CD14-positive monocyte (primary cell): ENCODE measurements around the gene NDUFB10. TPM values are rescaled to one million over a fixed set of nuclear protein-coding genes. Genes with fewer than 3 reads are reported as not detected.

Source experiments
- DNase-seq, 3 donors: peaks; one replicate each; pipeline ENCODE4 v3.0.0-alpha.2; 2011 to 2022
- H2AFZ ChIP-seq: 2 replicates; pipeline ENCODE4 v1.6.0; 2012; ENCODE audit warnings: mild to moderate bottlenecking, low read depth, low read length, inconsistent platforms; ENCODE audit not compliant: insufficient read depth, poor library complexity, severe bottlenecking
- H3K27ac ChIP-seq, 2 donors: 1 replicate in 1 of 2; 2 replicates in 1 of 2; pipeline ENCODE4 v1.5.1; 2012 to 2013; ENCODE audit warnings: low read length in 2 of 2, control low read depth in 1 of 2, inconsistent platforms in 1 of 2, low read depth in 1 of 2, mild to moderate bottlenecking in 1 of 2
- H3K27me3 ChIP-seq, 2 donors: one replicate each; pipeline versions ENCODE4 v1.6.0 to v1.6.1; 2011 to 2013; ENCODE audit warnings: low read length in 2 of 2; ENCODE audit not compliant: control insufficient read depth in 2 of 2, insufficient read depth in 2 of 2
- H3K36me3 ChIP-seq, 2 donors: replicated peaks in 1 of 2; 1 replicate in 1 of 2; 2 replicates in 1 of 2; pipeline versions ENCODE4 v1.5.1 to v1.6.1; 2012 to 2013; ENCODE audit warnings: low read length in 2 of 2, control low read depth in 1 of 2, inconsistent platforms in 1 of 2, mild to moderate bottlenecking in 1 of 2; ENCODE audit not compliant: insufficient read depth in 2 of 2, control insufficient read depth in 1 of 2
- H3K4me1 ChIP-seq, 2 donors: 1 replicate in 1 of 2; 2 replicates in 1 of 2; pipeline versions ENCODE4 v1.5.1 to v1.6.1; 2012 to 2013; ENCODE audit warnings: low read length in 2 of 2, control low read depth in 1 of 2, inconsistent platforms in 1 of 2, mild to moderate bottlenecking in 1 of 2, moderate library complexity in 1 of 2; ENCODE audit not compliant: insufficient read depth in 2 of 2, control insufficient read depth in 1 of 2
- H3K4me2 ChIP-seq: replicated peaks from 2 replicates; pipeline ENCODE3; 2012; ENCODE audit warnings: low read length, moderate library complexity, mild to moderate bottlenecking; ENCODE audit not compliant: poor library complexity, severe bottlenecking; ENCODE audit errors: extremely low read depth
- H3K4me3 ChIP-seq, 3 experiments: fragments of 200-600 bp in 1 of 3; sonication (generic) in 1 of 3; replicated peaks in 1 of 3; 1 replicate in 2 of 3; 2 replicates in 1 of 3; pipeline ENCODE4 v1.5.1; 2011 to 2013; ENCODE audit warnings: low read length in 3 of 3, mild to moderate bottlenecking in 3 of 3, control low read depth in 2 of 3, low read depth in 2 of 3, inconsistent platforms in 1 of 3, moderate library complexity in 1 of 3
- H3K79me2 ChIP-seq: 2 replicates; pipeline ENCODE4 v1.6.0; 2012; ENCODE audit warnings: mild to moderate bottlenecking, control low read depth, inconsistent platforms, low read length, moderate library complexity; ENCODE audit not compliant: insufficient read depth
- H3K9ac ChIP-seq: 2 replicates; pipeline ENCODE4 v1.6.0; 2017; ENCODE audit warnings: low read length, mild to moderate bottlenecking; ENCODE audit not compliant: insufficient read depth, poor library complexity, severe bottlenecking
- H3K9me3 ChIP-seq, 2 donors: replicated peaks in 1 of 2; 1 replicate in 1 of 2; 2 replicates in 1 of 2; pipeline versions ENCODE4 v1.5.1 to v1.6.1; 2012 to 2013; ENCODE audit warnings: low read length in 2 of 2, control low read depth in 1 of 2; ENCODE audit not compliant: control insufficient read depth in 1 of 2, insufficient read depth in 1 of 2
- H4K20me1 ChIP-seq: 2 replicates; pipeline ENCODE4 v1.6.0; 2012; ENCODE audit warnings: mild to moderate bottlenecking, low read length, control low read depth, moderate library complexity; ENCODE audit not compliant: insufficient read depth
- H3K27ac Mint-ChIP-seq, 7 donors: one replicate each; pipeline ENCODE4 v1.8.0; 2020; ENCODE audit warnings: mild to moderate bottlenecking in 7 of 7, mixed read lengths in 7 of 7, moderate library complexity in 6 of 7, inconsistent platforms in 2 of 7
- H3K27me3 Mint-ChIP-seq, 3 donors: one replicate each; pipeline ENCODE4 v1.8.0; 2021 to 2022; ENCODE audit warnings: low read depth in 3 of 3, mild to moderate bottlenecking in 3 of 3, mixed read lengths in 3 of 3, moderate library complexity in 3 of 3, inconsistent platforms in 1 of 3
- H3K36me3 Mint-ChIP-seq, 2 donors: one replicate each; pipeline ENCODE4 v1.8.0; 2020; ENCODE audit warnings: mixed read lengths in 2 of 2, inconsistent platforms in 1 of 2, mild to moderate bottlenecking in 1 of 2
- H3K4me1 Mint-ChIP-seq: one replicate; pipeline ENCODE4 v1.8.0; 2020; ENCODE audit warnings: mild to moderate bottlenecking, mixed read lengths
- H3K4me3 Mint-ChIP-seq, 2 donors: one replicate each; pipeline ENCODE4 v1.8.0; 2020; ENCODE audit warnings: mild to moderate bottlenecking in 2 of 2, mixed read lengths in 2 of 2, moderate library complexity in 1 of 2
- H3K9me3 Mint-ChIP-seq, 7 donors: one replicate each; pipeline ENCODE4 v1.8.0; 2020 to 2022; ENCODE audit warnings: mixed read lengths in 7 of 7, mild to moderate bottlenecking in 6 of 7, moderate library complexity in 6 of 7, inconsistent platforms in 2 of 7
- WGBS: methylation state at CpG from one replicate; pipeline ENCODE4 v1.1.5; 2013; ENCODE audit warnings: missing lambda C conversion rate; ENCODE audit not compliant: insufficient coverage; 5-methylcytosine and 5-hydroxymethylcytosine counted together
- intact Hi-C, 2 donors: fragments of 100-400 bp; cut with micrococcal nuclease; formaldehyde crosslinking; loops; one replicate each; pipeline versions ENCODE4 v1.15.0 to v1.15.1; 2023
- polyA plus RNA-seq, 3 donors: library from polyadenylated mRNA; depleted of rRNA in 1 of 3; unstranded in 2 of 3; stranded (reverse) in 1 of 3; fragments of 300-500 nt in 2 of 3; fragments of >200 nt in 1 of 3; fragmentation: Illumina TruSeq in 2 of 3; gene quantifications; 1 replicate in 2 of 3; 2 replicates in 1 of 3; pipeline ENCODE4 v1.2.3, GENCODE V29; 2012 to 2021
- TF ChIP-seq, protein P1 (sequence below): fragments of 200-600 bp; IDR thresholded peaks from one replicate; pipeline ENCODE4 v1.8.0; 2022; ENCODE audit warnings: antibody characterized with exemption, mild to moderate bottlenecking

The NDUFB10 gene
- polyA plus RNA-seq, 3 donors = 121 to 215 (median 186) TPM

GRCh38 chr16:1940273-1941161 lies 18.8 kb upstream of the NDUFB10 start:
- Histone ChIP-seq H3K4me1 (peaks cover 67 to 80% of the 10 kb centered on the region in 2 donors), H3K4me3 (peak overlapping the region in 1 of 3 experiments; percentile 99), H4K20me1 (peaks cover 38% of the 10 kb centered on the region), H3K27ac (peak overlapping the region; percentile 83), H2AFZ (no peak overlapping the region), H3K4me2 (peak overlapping the region; percentile 100), H3K9me3 (no peaks in the 10 kb centered on the region), H3K79me2 (peaks cover 66% of the 10 kb centered on the region), H3K9ac (no peak overlapping the region), H3K27me3 (no peaks in the 10 kb centered on the region), H3K36me3 (peaks cover 36 to 48% of the 10 kb centered on the region in 2 donors)
- Mint-ChIP-seq H3K4me1 (peaks cover 65% of the 10 kb centered on the region), H3K4me3 (peak overlapping the region; percentile 31 to 91), H3K27ac (peak overlapping the region in 6 of 7 donors; percentile 42 to 96 (median 80)), H3K27me3 (peaks cover 0 to 1% (median 0%) of the 10 kb centered on the region in 3 donors), H3K36me3 (peaks cover 36 to 59% of the 10 kb centered on the region in 2 donors), H3K9me3 (no peaks in the 10 kb centered on the region)
- intact Hi-C loops = loop anchor here in 1 of 2 donors (10.0 kb wide), 1 partner anchor 214 kb away; the partner anchor contains the start of gene TRAF7
- TF ChIP-seq, protein P1, sequence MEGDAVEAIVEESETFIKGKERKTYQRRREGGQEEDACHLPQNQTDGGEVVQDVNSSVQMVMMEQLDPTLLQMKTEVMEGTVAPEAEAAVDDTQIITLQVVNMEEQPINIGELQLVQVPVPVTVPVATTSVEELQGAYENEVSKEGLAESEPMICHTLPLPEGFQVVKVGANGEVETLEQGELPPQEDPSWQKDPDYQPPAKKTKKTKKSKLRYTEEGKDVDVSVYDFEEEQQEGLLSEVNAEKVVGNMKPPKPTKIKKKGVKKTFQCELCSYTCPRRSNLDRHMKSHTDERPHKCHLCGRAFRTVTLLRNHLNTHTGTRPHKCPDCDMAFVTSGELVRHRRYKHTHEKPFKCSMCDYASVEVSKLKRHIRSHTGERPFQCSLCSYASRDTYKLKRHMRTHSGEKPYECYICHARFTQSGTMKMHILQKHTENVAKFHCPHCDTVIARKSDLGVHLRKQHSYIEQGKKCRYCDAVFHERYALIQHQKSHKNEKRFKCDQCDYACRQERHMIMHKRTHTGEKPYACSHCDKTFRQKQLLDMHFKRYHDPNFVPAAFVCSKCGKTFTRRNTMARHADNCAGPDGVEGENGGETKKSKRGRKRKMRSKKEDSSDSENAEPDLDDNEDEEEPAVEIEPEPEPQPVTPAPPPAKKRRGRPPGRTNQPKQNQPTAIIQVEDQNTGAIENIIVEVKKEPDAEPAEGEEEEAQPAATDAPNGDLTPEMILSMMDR = no peak
- 83% methylated on average over 21 of the region's 23 CpGs for WGBS
- DNase-seq = no peak

DNA sequence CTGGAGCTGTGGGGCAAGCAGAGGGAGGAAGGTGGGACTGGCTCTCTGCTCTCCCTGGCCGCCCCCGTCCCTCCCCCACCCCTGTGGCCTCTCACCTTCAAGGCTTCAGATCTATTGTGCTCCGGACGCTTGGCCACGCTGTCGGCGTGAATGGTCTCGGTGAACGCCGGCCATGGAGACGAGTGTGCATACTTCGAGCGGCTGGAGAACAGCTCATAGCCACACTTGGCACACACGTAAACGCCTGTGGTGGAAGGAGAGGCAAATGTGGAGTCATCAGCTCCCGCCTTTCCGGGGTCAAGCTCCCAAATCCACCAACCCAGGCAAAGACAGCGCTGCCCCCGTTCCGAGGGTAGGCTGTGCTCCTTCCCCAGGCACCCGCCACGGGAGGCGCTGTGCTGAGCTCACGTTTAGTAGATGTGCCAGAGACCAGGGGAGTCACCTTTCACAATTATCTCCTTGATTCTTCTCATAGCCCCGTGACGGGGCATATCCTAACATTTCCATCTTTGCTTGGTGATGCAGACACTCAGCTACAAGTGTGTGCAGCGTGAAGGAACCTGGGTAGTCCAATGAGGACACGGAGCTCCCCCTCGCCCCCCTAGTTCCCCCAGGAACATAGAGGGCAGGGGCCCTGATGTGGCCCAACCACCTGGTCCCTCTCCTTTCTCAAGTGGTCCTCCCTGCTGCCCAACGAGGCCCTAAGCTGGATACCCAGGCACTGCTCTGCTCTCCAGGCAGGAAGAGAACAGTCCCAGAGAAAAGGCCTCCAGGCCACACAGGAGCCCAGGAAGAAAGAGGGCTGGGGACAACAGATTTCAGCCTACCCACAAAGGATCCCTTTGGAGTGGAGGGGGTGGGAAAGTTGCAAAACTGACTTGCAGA lies 17.9 kb upstream of the NDUFB10 start:
- H3K4me2 ChIP-seq = peak overlapping the region; percentile 100
- intact Hi-C loops = loop anchor here in 1 of 2 donors (2.0 to 10.0 kb wide), 3 partner anchors 51 to 213 kb away; partner anchors contain the start of genes NUBP2, SPSB3 and TRAF7
- H3K9me3 Mint-ChIP-seq = no peaks in the 10 kb centered on the region
- peaks cover 38% of the 10 kb centered on the region for H4K20me1 ChIP-seq
- DNase-seq = no peak
- H3K9me3 ChIP-seq = no peaks in the 10 kb centered on the region
- H3K4me1 Mint-ChIP-seq = peaks cover 62% of the 10 kb centered on the region
- H3K27me3 ChIP-seq = no peaks in the 10 kb centered on the region
- H3K36me3 Mint-ChIP-seq = peaks cover 34 to 51% of the 10 kb centered on the region in 2 donors
- peaks cover 0 to 3% (median 0%) of the 10 kb centered on the region in 3 donors for H3K27me3 Mint-ChIP-seq
- peaks cover 67 to 75% of the 10 kb centered on the region in 2 donors for H3K4me1 ChIP-seq
- peaks cover 66% of the 10 kb centered on the region for H3K79me2 ChIP-seq
- peak overlapping the region; percentile 89 to 91 for H3K4me3 Mint-ChIP-seq
- WGBS = 87% methylated on average over 24 of the region's 30 CpGs
- H3K9ac ChIP-seq = peak overlapping the region; percentile 82
- H3K27ac Mint-ChIP-seq = peak overlapping the region; percentile 84 to 95 (median 91)
- peaks cover 36 to 48% of the 10 kb centered on the region in 2 donors for H3K36me3 ChIP-seq
- peak overlapping the region; percentile 86 to 99 (median 92) for H3K4me3 ChIP-seq
- TF ChIP-seq, protein P1 = no peak
- peak overlapping the region; percentile 83 for H3K27ac ChIP-seq
- H2AFZ ChIP-seq = peak overlapping the region; percentile 63
